Natural killer cell (primary cell): ENCODE measurements around the gene MICU2. TPM values are rescaled to one million over a fixed set of nuclear protein-coding genes. Genes with fewer than 3 reads are reported as not detected.
"Not testable (repeated sequence)": the region's sequence is repeated elsewhere in the genome, so short reads cannot be mapped to it uniquely, and the experiment has no call there.

ENCODE experiments used
- ATAC-seq, 3 donors: fragments of 150-1000 bp in 2 of 3; fragments of 200-7000 bp in 1 of 3; cut with Tn5 transposase; 1 replicate in 1 of 3; 2 replicates in 2 of 3; pipeline ENCODE4 v1.10.0; 2021; ENCODE audit warnings: mild to moderate bottlenecking in 2 of 3, moderate library complexity in 2 of 3
- DNase-seq, 2 donors: peaks; one replicate each; pipeline versions ENCODE4 v3.0.0 to v3.0.0-alpha.2; 2013 to 2021; ENCODE audit warnings: mixed read lengths in 1 of 2
- H3K27ac ChIP-seq: one replicate; pipeline ENCODE4 v1.5.1; 2013; ENCODE audit warnings: mild to moderate bottlenecking, low read length
- H3K27me3 ChIP-seq: one replicate; pipeline ENCODE4 v1.6.1; 2013; ENCODE audit warnings: low read length; ENCODE audit not compliant: control insufficient read depth, insufficient read depth
- H3K36me3 ChIP-seq: one replicate; pipeline ENCODE4 v1.6.1; 2013; ENCODE audit warnings: low read length; ENCODE audit not compliant: control insufficient read depth, insufficient read depth
- H3K4me1 ChIP-seq: one replicate; pipeline ENCODE4 v1.6.1; 2013; ENCODE audit warnings: low read length; ENCODE audit not compliant: control insufficient read depth, insufficient read depth
- H3K4me3 ChIP-seq: one replicate; pipeline ENCODE4 v1.5.1; 2013; ENCODE audit warnings: low read length
- H3K9me3 ChIP-seq: one replicate; pipeline ENCODE4 v1.6.1; 2013; ENCODE audit warnings: low read length; ENCODE audit not compliant: control insufficient read depth, insufficient read depth
- H3K27ac Mint-ChIP-seq, 2 donors: one replicate each; pipeline ENCODE4 v1.8.0; 2022; ENCODE audit warnings: mild to moderate bottlenecking in 2 of 2, mixed read lengths in 2 of 2, moderate library complexity in 1 of 2
- H3K27me3 Mint-ChIP-seq, 2 donors: one replicate each; pipeline ENCODE4 v1.8.0; 2022; ENCODE audit warnings: low read depth in 2 of 2, mixed read lengths in 2 of 2
- H3K36me3 Mint-ChIP-seq: one replicate; pipeline ENCODE4 v1.8.0; 2022; ENCODE audit warnings: mixed read lengths
- H3K4me1 Mint-ChIP-seq, 2 donors: one replicate each; pipeline ENCODE4 v1.8.0; 2022; ENCODE audit warnings: mixed read lengths in 2 of 2
- H3K4me3 Mint-ChIP-seq: one replicate; pipeline ENCODE4 v1.8.0; 2022; ENCODE audit warnings: mild to moderate bottlenecking, moderate library complexity, mixed read lengths
- H3K9me3 Mint-ChIP-seq, 2 donors: one replicate each; pipeline ENCODE4 v1.8.0; 2022; ENCODE audit warnings: mixed read lengths in 2 of 2
- WGBS: methylation state at CpG from one replicate; pipeline ENCODE4 v1.1.7; 2013; ENCODE audit warnings: missing lambda C conversion rate; ENCODE audit not compliant: insufficient coverage; 5-methylcytosine and 5-hydroxymethylcytosine counted together
- intact Hi-C: fragments of 100-400 bp; cut with micrococcal nuclease; formaldehyde crosslinking; loops from one replicate; pipeline ENCODE4 v1.14.2; 2022
- total RNA-seq, 4 donors: library from RNA; stranded (reverse); fragments of 120-200 nt in 1 of 4; gene quantifications; one replicate each; pipeline versions ENCODE4 v1.2.3 to v1.2.4, GENCODE V29; 2013 to 2022
- TF ChIP-seq, protein P1 (sequence below): fragments of 200-600 bp; IDR thresholded peaks from one replicate; pipeline ENCODE4 v1.8.0; 2022; ENCODE audit warnings: antibody characterized with exemption

The MICU2 gene
- total RNA-seq, 3 donors from 2014 or later (not counting 1 experiment from before 2014, with no cell fraction given): 40.2 to 47.1 (median 41.4) TPM

DNA sequence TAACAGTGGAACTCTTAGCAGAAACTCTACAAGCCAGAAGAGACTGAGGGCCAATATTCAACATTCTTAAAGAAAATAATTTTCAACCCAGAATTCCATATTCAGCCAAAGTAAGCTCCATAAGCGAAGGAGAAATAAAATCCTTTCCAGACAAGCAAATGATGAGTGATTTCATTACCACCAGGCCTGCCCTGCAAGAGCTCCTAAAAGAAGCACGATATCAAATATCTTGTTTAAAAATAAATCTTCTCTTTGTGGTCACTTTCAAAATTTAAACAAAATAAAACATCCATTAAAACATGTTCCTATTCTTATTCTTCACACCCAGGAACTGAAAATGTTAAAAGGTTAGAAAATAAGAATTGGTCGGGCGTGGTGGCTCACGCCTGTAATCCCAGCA lies 13.7 kb downstream of the MICU2 start:
- H3K9me3 ChIP-seq: no peaks in the 10 kb centered on the region
- H3K9me3 Mint-ChIP-seq: no peaks in the 10 kb centered on the region
- H3K36me3 Mint-ChIP-seq: no peaks in the 10 kb centered on the region
- H3K4me1 ChIP-seq: no peaks in the 10 kb centered on the region
- H3K4me3 ChIP-seq: no peak overlapping the region
- 87% methylated on average over 5 of the region's 5 CpGs for WGBS
- no peaks in the 10 kb centered on the region for H3K27me3 ChIP-seq
- no peak for ATAC-seq
- H3K36me3 ChIP-seq: no peaks in the 10 kb centered on the region
- no peaks in the 10 kb centered on the region for H3K27me3 Mint-ChIP-seq
- H3K4me1 Mint-ChIP-seq: peaks cover 74 to 76% of the 10 kb centered on the region in 2 donors
- no peak overlapping the region for H3K27ac Mint-ChIP-seq
- no peak for DNase-seq
- H3K4me3 Mint-ChIP-seq: no peak overlapping the region
- intact Hi-C loops: no loop called here
- no peak overlapping the region for H3K27ac ChIP-seq
- TF ChIP-seq, protein P1, sequence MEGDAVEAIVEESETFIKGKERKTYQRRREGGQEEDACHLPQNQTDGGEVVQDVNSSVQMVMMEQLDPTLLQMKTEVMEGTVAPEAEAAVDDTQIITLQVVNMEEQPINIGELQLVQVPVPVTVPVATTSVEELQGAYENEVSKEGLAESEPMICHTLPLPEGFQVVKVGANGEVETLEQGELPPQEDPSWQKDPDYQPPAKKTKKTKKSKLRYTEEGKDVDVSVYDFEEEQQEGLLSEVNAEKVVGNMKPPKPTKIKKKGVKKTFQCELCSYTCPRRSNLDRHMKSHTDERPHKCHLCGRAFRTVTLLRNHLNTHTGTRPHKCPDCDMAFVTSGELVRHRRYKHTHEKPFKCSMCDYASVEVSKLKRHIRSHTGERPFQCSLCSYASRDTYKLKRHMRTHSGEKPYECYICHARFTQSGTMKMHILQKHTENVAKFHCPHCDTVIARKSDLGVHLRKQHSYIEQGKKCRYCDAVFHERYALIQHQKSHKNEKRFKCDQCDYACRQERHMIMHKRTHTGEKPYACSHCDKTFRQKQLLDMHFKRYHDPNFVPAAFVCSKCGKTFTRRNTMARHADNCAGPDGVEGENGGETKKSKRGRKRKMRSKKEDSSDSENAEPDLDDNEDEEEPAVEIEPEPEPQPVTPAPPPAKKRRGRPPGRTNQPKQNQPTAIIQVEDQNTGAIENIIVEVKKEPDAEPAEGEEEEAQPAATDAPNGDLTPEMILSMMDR: no peak

DNA sequence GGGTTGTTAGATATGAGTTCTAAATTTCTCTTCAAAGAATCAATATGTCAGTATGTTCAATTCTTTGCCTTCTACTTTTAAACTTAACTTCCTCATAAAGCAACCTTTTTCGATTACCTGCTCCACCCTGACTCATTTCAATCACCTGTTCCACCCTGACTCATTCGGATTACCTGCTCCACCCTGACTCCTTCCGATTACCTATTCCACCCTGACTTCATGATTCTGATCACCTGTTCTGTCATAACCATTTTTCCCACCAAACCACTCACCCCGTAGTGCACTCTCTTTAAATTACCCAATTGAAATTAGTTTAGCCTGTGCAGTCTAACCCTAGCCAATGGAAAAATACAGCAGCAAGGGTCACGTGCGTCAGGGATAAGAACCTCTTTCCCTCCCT lies 14.5 kb downstream of the MICU2 start:
- H3K4me1 ChIP-seq, H3K27ac Mint-ChIP-seq, DNase-seq, H3K9me3 ChIP-seq, H3K36me3 ChIP-seq, H3K4me3 ChIP-seq, ATAC-seq, H3K27me3 ChIP-seq, H3K27ac ChIP-seq, H3K36me3 Mint-ChIP-seq, H3K27me3 Mint-ChIP-seq, H3K4me3 Mint-ChIP-seq, intact Hi-C loops, H3K9me3 Mint-ChIP-seq: not testable (repeated sequence)
- 99% methylated on average over 6 of the region's 6 CpGs for WGBS
- peaks cover 74 to 75% of the 10 kb centered on the region in 2 donors for H3K4me1 Mint-ChIP-seq

DNA sequence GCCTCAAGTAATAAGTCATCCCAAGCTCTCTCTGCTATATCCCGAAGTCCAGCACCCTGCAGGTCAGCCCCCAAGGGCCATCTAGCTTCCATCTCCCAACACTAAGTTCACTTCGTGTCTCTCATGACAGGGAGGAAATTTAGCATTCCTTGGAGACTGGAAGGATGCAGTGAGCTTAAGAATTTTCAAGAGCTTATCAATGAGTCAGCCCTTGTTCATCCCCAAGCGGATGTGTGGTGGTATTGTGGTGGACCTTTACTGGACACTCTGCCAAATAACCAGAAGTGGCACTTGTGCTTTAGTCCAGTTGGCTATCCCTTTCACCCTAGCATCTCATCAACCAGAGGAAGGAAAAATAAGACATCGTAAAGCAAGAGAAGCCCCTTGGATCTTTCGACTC lies 15.6 kb downstream of the MICU2 start:
- H3K27me3 Mint-ChIP-seq, H3K27ac Mint-ChIP-seq, H3K4me3 ChIP-seq, H3K27me3 ChIP-seq, H3K9me3 Mint-ChIP-seq, H3K4me1 ChIP-seq, H3K4me3 Mint-ChIP-seq, ATAC-seq, intact Hi-C loops, DNase-seq, H3K27ac ChIP-seq, H3K9me3 ChIP-seq, H3K36me3 Mint-ChIP-seq, H3K36me3 ChIP-seq: not testable (repeated sequence)
- H3K4me1 Mint-ChIP-seq: peaks cover 63 to 64% of the 10 kb centered on the region in 2 donors
- 96% methylated on average over 3 of the region's 5 CpGs for WGBS

DNA sequence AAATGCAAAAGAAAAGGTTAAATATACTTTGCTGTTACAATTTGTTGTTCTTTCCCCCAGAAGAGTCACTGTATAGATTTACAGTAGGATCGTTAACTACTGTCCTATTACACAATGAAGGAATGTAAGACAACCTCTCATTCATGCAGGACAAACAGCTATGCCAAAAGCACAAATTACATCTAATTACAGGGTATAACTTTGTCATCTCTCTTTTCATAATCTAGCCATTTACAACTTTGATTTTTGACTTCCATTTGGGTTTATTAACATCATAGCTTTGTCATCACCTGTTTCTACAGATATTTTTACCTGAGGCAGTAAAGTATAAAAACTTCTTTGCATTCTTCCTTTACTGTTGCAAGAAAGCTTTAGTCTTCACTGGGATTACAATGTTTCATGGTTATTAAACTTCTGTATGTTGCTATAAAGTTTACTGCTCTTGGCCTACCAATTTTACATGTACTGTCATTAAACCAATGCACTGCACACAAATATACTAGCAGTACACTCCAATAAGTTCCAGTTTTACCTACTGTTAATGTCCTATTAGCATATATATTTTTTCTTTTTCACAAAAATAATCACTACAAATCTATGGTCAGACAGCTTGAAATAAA lies 18.9 kb downstream of the MICU2 start:
- no peak overlapping the region for H3K27ac Mint-ChIP-seq
- H3K4me3 Mint-ChIP-seq: no peak overlapping the region

More for the DNA sequence above, 18.9 kb downstream of the MICU2 start:
- Histone ChIP-seq H3K36me3 (no peaks in the 10 kb centered on the region), H3K9me3 (peaks cover 11% of the 10 kb centered on the region), H3K27ac (no peak overlapping the region), H3K4me1 (peaks cover 11% of the 10 kb centered on the region), H3K4me3 (no peak overlapping the region), H3K27me3 (no peaks in the 10 kb centered on the region)
- Mint-ChIP-seq H3K4me1 (peaks cover 53 to 59% of the 10 kb centered on the region in 2 donors), H3K27me3 (no peaks in the 10 kb centered on the region), H3K36me3 (no peaks in the 10 kb centered on the region), H3K9me3 (peaks cover 0 to 4% of the 10 kb centered on the region in 2 donors)
- WGBS: 100% methylated on average over 1 of the region's 1 CpG
- intact Hi-C loops: no loop called here
- ATAC-seq (no peak), DNase-seq (no peak)
- TF ChIP-seq, protein P1: no peak
